HG03196 (cell line): ENCODE data around the gene DLGAP4.

ENCODE experiments used
- ATAC-seq: cut with Tn5 transposase; IDR thresholded peaks from one replicate; pipeline ENCODE4 v1.9.1; 2021; ENCODE audit not compliant: unreplicated experiment

The DLGAP4 gene

GRCh38 chr20:36320261-36320897 is 14.2 kb downstream of the DLGAP4 start:
- no peak for ATAC-seq

GRCh38 chr20:36320898-36321695 is 15.0 kb downstream of the DLGAP4 start:
- ATAC-seq, result no peak

GRCh38 chr20:36322131-36322530 is 16.0 kb downstream of the DLGAP4 start:
- ATAC-seq, result no peak

GRCh38 chr20:36330091-36330490 is 24.0 kb downstream of the DLGAP4 start:
- no peak for ATAC-seq

GRCh38 chr20:36331209-36331608 is 25.1 kb downstream of the DLGAP4 start:
- no peak for ATAC-seq

GRCh38 chr20:36333841-36334240 is 27.7 kb downstream of the DLGAP4 start:
- no peak for ATAC-seq

GRCh38 chr20:36334281-36335205 is 28.4 kb downstream of the DLGAP4 start:
- ATAC-seq, result no peak

GRCh38 chr20:36335206-36335870 is 29.2 kb downstream of the DLGAP4 start:
- no peak for ATAC-seq

- ATAC-seq, result no peak
These were observed 30.1 kb downstream of the DLGAP4 start for GRCh38 chr20:36336204-36336603.

- no peak for ATAC-seq
These were observed 31.0 kb downstream of the DLGAP4 start for GRCh38 chr20:36336954-36337704.

- no peak for ATAC-seq
These were observed 31.7 kb downstream of the DLGAP4 start for GRCh38 chr20:36337886-36338285.

- no peak for ATAC-seq
These were observed 33.8 kb downstream of the DLGAP4 start for GRCh38 chr20:36339646-36340592.

GRCh38 chr20:36340593-36340990 is 34.5 kb downstream of the DLGAP4 start:
- ATAC-seq, result no peak

GRCh38 chr20:36341331-36342020 is 35.3 kb downstream of the DLGAP4 start:
- ATAC-seq, result no peak

GRCh38 chr20:36342331-36343120 is 36.4 kb downstream of the DLGAP4 start:
- ATAC-seq, result no peak

GRCh38 chr20:36343641-36344040 is 37.5 kb downstream of the DLGAP4 start:
- ATAC-seq, result no peak

- ATAC-seq, result no peak
These were observed 38.5 kb downstream of the DLGAP4 start for GRCh38 chr20:36344517-36345132.
